H1 (cell line): ENCODE data around the gene ZNF593. TPM values are rescaled to one million over a fixed set of nuclear protein-coding genes. Genes with fewer than 3 reads are reported as not detected.

Experiments
- BRCA1 ChIP-seq: IDR thresholded peaks from 2 replicates; pipeline ENCODE4 v1.6.1; 2012; ENCODE audit warnings: low read depth, low read length, improper control_type of control experiment
- EZH2 ChIP-seq: fragments of 200-600 bp; sonication (generic); IDR thresholded peaks from 2 replicates; pipeline ENCODE4 v1.7.1; 2012; ENCODE audit warnings: low read depth, mild to moderate bottlenecking, moderate library complexity, low read length, inconsistent platforms; ENCODE audit not compliant: severe bottlenecking
- GABPA ChIP-seq: IDR thresholded peaks from 2 replicates; pipeline ENCODE4 v1.6.1; 2011; ENCODE audit warnings: mild to moderate bottlenecking, low read length, moderate library complexity, borderline replicate concordance; ENCODE audit not compliant: insufficient read depth
- JUND ChIP-seq: IDR thresholded peaks from 2 replicates; pipeline ENCODE4 v1.6.1; 2011; ENCODE audit warnings: mild to moderate bottlenecking, improper control_type of control experiment, low read length
- PHF8 ChIP-seq: fragments of 200-600 bp; sonication (generic); conservative IDR thresholded peaks from 2 replicates; pipeline ENCODE4 v1.7.1; 2012; ENCODE audit warnings: low read depth, mild to moderate bottlenecking, inconsistent platforms, low read length, moderate library complexity
- RNF2 ChIP-seq: fragments of 200-900, 300-1000 bp; sonication (generic); IDR thresholded peaks from 2 replicates; pipeline ENCODE4 v1.7.1; 2016; ENCODE audit warnings: borderline replicate concordance, low read depth, mild to moderate bottlenecking, antibody characterized with exemption, low read length; ENCODE audit not compliant: poor library complexity, severe bottlenecking; ENCODE audit errors: missing control alignments
- polyA plus RNA-seq, 7 experiments: library from polyadenylated mRNA; depleted of rRNA in 3 of 7; stranded (reverse) in 5 of 7; unstranded in 2 of 7; fragments of >200 nt in 5 of 7; fragments of 200-250 nt in 2 of 7; gene quantifications; 1 replicate in 5 of 7; 2 replicates in 1 of 7; 4 replicates in 1 of 7; pipeline versions ENCODE4 v1.2.1 to v1.2.3, GENCODE V29; 2011 to 2013; ENCODE audit warnings: missing spikeins in 2 of 7, mixed read lengths in 2 of 7
- total RNA-seq: library from RNA; stranded (reverse); fragmentation: NEBNext Ultra II Directional; extraction: Animal tissue kit (Norgen Biotek cat#: 25700); gene quantifications from 2 replicates; pipeline ENCODE4 v1.2.1, GENCODE V29; 2021
- TF ChIP-seq, protein P1 (sequence below): fragments of 300-600 bp; sonication (generic); IDR thresholded peaks from 2 replicates; pipeline ENCODE4 v1.7.1; 2012; ENCODE audit warnings: low read length, moderate library complexity, mild to moderate bottlenecking, inconsistent platforms; ENCODE audit not compliant: insufficient replicate concordance

Gene ZNF593
- total and polyA plus RNA-seq, 2 of the 8 experiments (the other 6 are each of a cell fraction or from before 2014, with no cell fraction given), result 38.2 to 68.0 TPM

- TF ChIP-seq, protein P1, sequence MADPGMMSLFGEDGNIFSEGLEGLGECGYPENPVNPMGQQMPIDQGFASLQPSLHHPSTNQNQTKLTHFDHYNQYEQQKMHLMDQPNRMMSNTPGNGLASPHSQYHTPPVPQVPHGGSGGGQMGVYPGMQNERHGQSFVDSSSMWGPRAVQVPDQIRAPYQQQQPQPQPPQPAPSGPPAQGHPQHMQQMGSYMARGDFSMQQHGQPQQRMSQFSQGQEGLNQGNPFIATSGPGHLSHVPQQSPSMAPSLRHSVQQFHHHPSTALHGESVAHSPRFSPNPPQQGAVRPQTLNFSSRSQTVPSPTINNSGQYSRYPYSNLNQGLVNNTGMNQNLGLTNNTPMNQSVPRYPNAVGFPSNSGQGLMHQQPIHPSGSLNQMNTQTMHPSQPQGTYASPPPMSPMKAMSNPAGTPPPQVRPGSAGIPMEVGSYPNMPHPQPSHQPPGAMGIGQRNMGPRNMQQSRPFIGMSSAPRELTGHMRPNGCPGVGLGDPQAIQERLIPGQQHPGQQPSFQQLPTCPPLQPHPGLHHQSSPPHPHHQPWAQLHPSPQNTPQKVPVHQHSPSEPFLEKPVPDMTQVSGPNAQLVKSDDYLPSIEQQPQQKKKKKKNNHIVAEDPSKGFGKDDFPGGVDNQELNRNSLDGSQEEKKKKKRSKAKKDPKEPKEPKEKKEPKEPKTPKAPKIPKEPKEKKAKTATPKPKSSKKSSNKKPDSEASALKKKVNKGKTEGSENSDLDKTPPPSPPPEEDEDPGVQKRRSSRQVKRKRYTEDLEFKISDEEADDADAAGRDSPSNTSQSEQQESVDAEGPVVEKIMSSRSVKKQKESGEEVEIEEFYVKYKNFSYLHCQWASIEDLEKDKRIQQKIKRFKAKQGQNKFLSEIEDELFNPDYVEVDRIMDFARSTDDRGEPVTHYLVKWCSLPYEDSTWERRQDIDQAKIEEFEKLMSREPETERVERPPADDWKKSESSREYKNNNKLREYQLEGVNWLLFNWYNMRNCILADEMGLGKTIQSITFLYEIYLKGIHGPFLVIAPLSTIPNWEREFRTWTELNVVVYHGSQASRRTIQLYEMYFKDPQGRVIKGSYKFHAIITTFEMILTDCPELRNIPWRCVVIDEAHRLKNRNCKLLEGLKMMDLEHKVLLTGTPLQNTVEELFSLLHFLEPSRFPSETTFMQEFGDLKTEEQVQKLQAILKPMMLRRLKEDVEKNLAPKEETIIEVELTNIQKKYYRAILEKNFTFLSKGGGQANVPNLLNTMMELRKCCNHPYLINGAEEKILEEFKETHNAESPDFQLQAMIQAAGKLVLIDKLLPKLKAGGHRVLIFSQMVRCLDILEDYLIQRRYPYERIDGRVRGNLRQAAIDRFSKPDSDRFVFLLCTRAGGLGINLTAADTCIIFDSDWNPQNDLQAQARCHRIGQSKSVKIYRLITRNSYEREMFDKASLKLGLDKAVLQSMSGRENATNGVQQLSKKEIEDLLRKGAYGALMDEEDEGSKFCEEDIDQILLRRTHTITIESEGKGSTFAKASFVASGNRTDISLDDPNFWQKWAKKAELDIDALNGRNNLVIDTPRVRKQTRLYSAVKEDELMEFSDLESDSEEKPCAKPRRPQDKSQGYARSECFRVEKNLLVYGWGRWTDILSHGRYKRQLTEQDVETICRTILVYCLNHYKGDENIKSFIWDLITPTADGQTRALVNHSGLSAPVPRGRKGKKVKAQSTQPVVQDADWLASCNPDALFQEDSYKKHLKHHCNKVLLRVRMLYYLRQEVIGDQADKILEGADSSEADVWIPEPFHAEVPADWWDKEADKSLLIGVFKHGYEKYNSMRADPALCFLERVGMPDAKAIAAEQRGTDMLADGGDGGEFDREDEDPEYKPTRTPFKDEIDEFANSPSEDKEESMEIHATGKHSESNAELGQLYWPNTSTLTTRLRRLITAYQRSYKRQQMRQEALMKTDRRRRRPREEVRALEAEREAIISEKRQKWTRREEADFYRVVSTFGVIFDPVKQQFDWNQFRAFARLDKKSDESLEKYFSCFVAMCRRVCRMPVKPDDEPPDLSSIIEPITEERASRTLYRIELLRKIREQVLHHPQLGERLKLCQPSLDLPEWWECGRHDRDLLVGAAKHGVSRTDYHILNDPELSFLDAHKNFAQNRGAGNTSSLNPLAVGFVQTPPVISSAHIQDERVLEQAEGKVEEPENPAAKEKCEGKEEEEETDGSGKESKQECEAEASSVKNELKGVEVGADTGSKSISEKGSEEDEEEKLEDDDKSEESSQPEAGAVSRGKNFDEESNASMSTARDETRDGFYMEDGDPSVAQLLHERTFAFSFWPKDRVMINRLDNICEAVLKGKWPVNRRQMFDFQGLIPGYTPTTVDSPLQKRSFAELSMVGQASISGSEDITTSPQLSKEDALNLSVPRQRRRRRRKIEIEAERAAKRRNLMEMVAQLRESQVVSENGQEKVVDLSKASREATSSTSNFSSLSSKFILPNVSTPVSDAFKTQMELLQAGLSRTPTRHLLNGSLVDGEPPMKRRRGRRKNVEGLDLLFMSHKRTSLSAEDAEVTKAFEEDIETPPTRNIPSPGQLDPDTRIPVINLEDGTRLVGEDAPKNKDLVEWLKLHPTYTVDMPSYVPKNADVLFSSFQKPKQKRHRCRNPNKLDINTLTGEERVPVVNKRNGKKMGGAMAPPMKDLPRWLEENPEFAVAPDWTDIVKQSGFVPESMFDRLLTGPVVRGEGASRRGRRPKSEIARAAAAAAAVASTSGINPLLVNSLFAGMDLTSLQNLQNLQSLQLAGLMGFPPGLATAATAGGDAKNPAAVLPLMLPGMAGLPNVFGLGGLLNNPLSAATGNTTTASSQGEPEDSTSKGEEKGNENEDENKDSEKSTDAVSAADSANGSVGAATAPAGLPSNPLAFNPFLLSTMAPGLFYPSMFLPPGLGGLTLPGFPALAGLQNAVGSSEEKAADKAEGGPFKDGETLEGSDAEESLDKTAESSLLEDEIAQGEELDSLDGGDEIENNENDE, result no peak
- TF ChIP-seq EZH2 (peak; percentile 56), BRCA1 (no peak), PHF8 (no peak), GABPA (peak; percentile 80; the same call in 1 of the 2 replicates), RNF2 (peak; percentile 28), JUND (no peak)
Measured at GRCh38 chr1:26155370-26156284, 14.1 kb upstream of the ZNF593 start (continued).
